K562 (cell line): ENCODE measurements around the gene DNASE1L3. TPM values are rescaled to one million over a fixed set of nuclear protein-coding genes. Genes with fewer than 3 reads are reported as not detected.
A peak's percentile ranks its signal among the peaks of the same experiment; 100 is the strongest.

Experiments
- ATF7 ChIP-seq: fragments of 450-650 bp; IDR thresholded peaks from 2 replicates; pipeline ENCODE4 v1.7.1; 2014; ENCODE audit warnings: mild to moderate bottlenecking, moderate library complexity
- FOXO4 ChIP-seq: fragments of 450-650 bp; formaldehyde crosslinking; IDR thresholded peaks from 2 replicates; pipeline ENCODE4 v1.4.0; 2020; ENCODE audit warnings: mild to moderate bottlenecking, moderate library complexity
- GABPA ChIP-seq: fragments of 200-800 bp; sonication (Bioruptor generic); conservative IDR thresholded peaks from 2 replicates; pipeline ENCODE4 v1.6.1; 2016; ENCODE audit warnings: low read depth, missing genetic modification characterization, missing compliant biosample characterization
- IRF2 ChIP-seq: sonication (generic); formaldehyde crosslinking; IDR thresholded peaks from 2 replicates; pipeline ENCODE4 v1.8.1; 2022; ENCODE audit warnings: mild to moderate bottlenecking, missing genetic modification reagents
- JUND ChIP-seq, 2 experiments: IDR thresholded peaks; 2 replicates in 1 of 2; 3 replicates in 1 of 2; pipeline ENCODE4 v1.6.1; 2011; ENCODE audit warnings: borderline replicate concordance in 2 of 2, low read depth in 2 of 2, low read length in 2 of 2, improper control_type of control experiment in 1 of 2, missing biosample characterization in 1 of 2, missing genetic modification characterization in 1 of 2, missing genetic modification reagents in 1 of 2
- KLF6 ChIP-seq: fragments of 250-450 bp; sonication (Bioruptor Pico); IDR thresholded peaks from 2 replicates; pipeline ENCODE4 v1.4.0; 2020; ENCODE audit warnings: mild to moderate bottlenecking, moderate library complexity, borderline replicate concordance
- MEF2D ChIP-seq: conservative IDR thresholded peaks from 2 replicates; pipeline ENCODE4 v1.6.1; 2016; ENCODE audit warnings: low read depth, missing genetic modification characterization, missing compliant biosample characterization
- RAD21 ChIP-seq, 2 experiments: fragments of 250-450 bp in 1 of 2; fragments of 450-650 bp in 1 of 2; sonication (Bioruptor Pico) in 1 of 2; formaldehyde crosslinking in 1 of 2; IDR thresholded peaks in 1 of 2; conservative IDR thresholded peaks in 1 of 2; 2 replicates each; pipeline versions ENCODE4 v1.4.0 to v1.8.0; 2020 to 2022; ENCODE audit warnings: mild to moderate bottlenecking in 2 of 2, moderate library complexity in 1 of 2
- SFPQ ChIP-seq: fragments of 200-400 bp; formaldehyde crosslinking; IDR thresholded peaks from 2 replicates; pipeline ENCODE4 v1.6.1; 2017; ENCODE audit warnings: mild to moderate bottlenecking, low read depth, low read length, moderate library complexity
- SIN3A ChIP-seq, 2 experiments: fragments of 150-350 bp in 1 of 2; IDR thresholded peaks; 2 replicates each; pipeline ENCODE4 v1.6.1; 2011 to 2016; ENCODE audit warnings: borderline replicate concordance in 2 of 2, low read depth in 2 of 2, low read length in 2 of 2, mild to moderate bottlenecking in 2 of 2, moderate library complexity in 2 of 2; ENCODE audit not compliant: control insufficient read depth in 1 of 2
- SMARCA5 ChIP-seq: fragments of 450-650 bp; IDR thresholded peaks from 2 replicates; pipeline ENCODE4 v1.6.1; 2016
- TCF7 ChIP-seq: sonication (generic); IDR thresholded peaks from 2 replicates; pipeline ENCODE4 v1.6.1; 2016; ENCODE audit warnings: antibody characterized with exemption, borderline replicate concordance
- ZBTB5 ChIP-seq: fragments of 450-650 bp; IDR thresholded peaks from 2 replicates; pipeline ENCODE4 v1.6.1; 2017; ENCODE audit warnings: antibody characterized with exemption
- ZKSCAN1 ChIP-seq: fragments of 150-350 bp; IDR thresholded peaks from 2 replicates; pipeline ENCODE4 v1.6.1; 2016; ENCODE audit warnings: low read depth, low read length
- ZNF311 ChIP-seq: fragments of 250-450 bp; sonication (Bioruptor Pico); IDR thresholded peaks from 2 replicates; pipeline ENCODE4 v1.4.0; 2020; ENCODE audit warnings: mild to moderate bottlenecking, moderate library complexity
- polyA plus RNA-seq, 8 experiments: library from polyadenylated mRNA; depleted of rRNA in 4 of 8; stranded (reverse) in 5 of 8; unstranded in 3 of 8; fragments of >200 nt; fragmentation: Nextera tagmentation in 2 of 8; fragmentation: Illumina TruSeq in 1 of 8; extraction: Ambion mirVana in 2 of 8; extraction: Trizol in 1 of 8; gene quantifications; 2 replicates each; pipeline versions ENCODE4 v1.2.1 to v1.2.3, GENCODE V29; 2011 to 2014; ENCODE audit warnings: inconsistent platforms in 1 of 8, missing spikeins in 1 of 8
- total RNA-seq, 7 experiments: library from RNA; depleted of rRNA in 6 of 7; stranded (reverse); fragments of >200 nt in 6 of 7; fragmentation: Illumina TruSeq in 2 of 7; extraction: Trizol in 2 of 7; gene quantifications; 2 replicates each; pipeline versions ENCODE4 v1.2.1 to v1.2.3, GENCODE V29; 2011 to 2021; ENCODE audit warnings: low replicate concordance in 1 of 7

Gene DNASE1L3
- total and polyA plus RNA-seq, 9 of the 15 experiments (the other 6 are each of a cell fraction or from before 2014, with no cell fraction given), result 0.06 TPM; not detected in 8

GRCh38 chr3:58161435-58162398 is 49.1 kb downstream of the DNASE1L3 start (continued):
- TF ChIP-seq ZBTB5, result no peak
- TF ChIP-seq SFPQ, result no peak
- peak; percentile 93 for TF ChIP-seq JUND (IDR thresholded peaks at IDR 0.05; ENCODE audit: borderline replicate concordance, low read depth, low read length)
- TF ChIP-seq JUND (tag; IDR thresholded peaks at IDR 0.05; ENCODE audit: borderline replicate concordance, low read depth, low read length), result peak; percentile 94; the same call in 2 of the 3 replicates
- peak; percentile 74 for TF ChIP-seq ATF7
- no peak for TF ChIP-seq ZNF311 (CRISPR knock-in tag)
- no peak; the same call in 1 of the 2 replicates for TF ChIP-seq KLF6
- no peak; the same call in 1 of the 2 replicates for TF ChIP-seq MEF2D (tag)
- TF ChIP-seq RAD21 (CRISPR knock-in tag; conservative IDR thresholded peaks at IDR 0.05 in 1 of 2, IDR thresholded peaks at IDR 0.05 in 1 of 2), result no peak; a peak in 1 of 4 replicates
- TF ChIP-seq GABPA, result peak; percentile 66
- TF ChIP-seq FOXO4 (CRISPR knock-in tag), result no peak
- TF ChIP-seq SIN3A (IDR thresholded peaks at IDR 0.05; ENCODE audit: borderline replicate concordance in 2 of 2, control insufficient read depth in 1 of 2, low read depth in 2 of 2, low read length in 2 of 2), result no peak
- TF ChIP-seq TCF7, result no peak
- peak; percentile 92 for TF ChIP-seq SMARCA5
- TF ChIP-seq ZKSCAN1, result no peak
- no peak for TF ChIP-seq IRF2 (CRISPR knock-in tag)
